Non-pigmented ciliary epithelial cell (primary cell): Measurements from ENCODE around the gene ABO.
A peak's percentile ranks its signal among the peaks of the same experiment; 100 is the strongest.
"Not testable (repeated sequence)": the region's sequence is repeated elsewhere in the genome, so short reads cannot be mapped to it uniquely, and the experiment has no call there.

Source experiments
- DNase-seq: peaks from one replicate; pipeline ENCODE4 v3.0.0-alpha.2; 2010; ENCODE audit warnings: low read depth

The ABO gene

DNA sequence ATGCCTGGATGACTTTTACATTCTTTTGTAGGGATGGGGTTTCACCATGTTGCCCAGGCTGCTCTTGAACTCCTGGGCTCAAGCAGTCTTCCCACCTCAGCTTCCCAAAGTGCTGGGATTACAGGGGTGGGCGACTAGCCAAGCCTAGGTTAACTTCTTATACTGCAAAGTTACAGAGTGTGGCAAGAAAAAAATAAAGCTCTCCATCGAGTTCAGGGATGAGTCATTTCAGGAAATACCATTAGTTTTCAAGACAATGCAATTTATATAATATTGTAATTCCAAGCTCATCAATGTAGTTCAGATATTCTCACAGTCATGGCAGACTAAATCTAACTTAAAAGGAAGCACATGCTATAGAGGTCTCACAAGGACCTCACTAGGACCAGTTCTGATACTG, 11.5 kb upstream of the ABO start:
- DNase-seq: peak; percentile 4

- DNase-seq: no peak
These were observed 10.3 kb upstream of the ABO start for GRCh38 chr9:133285252-133285775.

DNA sequence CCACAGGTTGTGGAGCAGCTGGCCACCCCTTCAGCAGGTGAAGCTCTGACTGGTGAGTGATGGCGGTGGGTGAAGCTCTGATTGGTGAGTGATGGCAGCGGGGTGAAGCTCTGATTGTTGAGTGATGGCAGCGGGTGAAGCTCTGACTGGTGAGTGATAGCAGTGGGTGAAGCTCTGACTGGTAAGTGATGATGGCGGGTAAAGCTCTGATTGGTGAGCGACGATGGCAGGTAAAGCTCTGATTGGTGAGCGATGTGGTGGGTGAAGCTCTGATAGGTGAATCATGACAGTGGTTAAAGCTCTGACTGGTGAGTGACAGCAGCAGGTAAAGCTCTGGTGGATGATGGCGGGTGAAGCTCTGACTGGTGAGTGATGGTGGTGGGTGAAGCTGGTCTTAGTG, 9.4 kb upstream of the ABO start:
- DNase-seq: no peak

GRCh38 chr9:133283255-133284032, 8.4 kb upstream of the ABO start:
- DNase-seq: not testable (repeated sequence)

GRCh38 chr9:133282464-133283238, 7.7 kb upstream of the ABO start:
- DNase-seq: no peak

GRCh38 chr9:133280392-133280791, 5.4 kb upstream of the ABO start:
- DNase-seq: no peak

- DNase-seq: no peak
These were observed 3.4 kb upstream of the ABO start for GRCh38 chr9:133278161-133279114.

GRCh38 chr9:133277467-133277866, 2.5 kb upstream of the ABO start:
- no peak for DNase-seq

- no peak for DNase-seq
These were observed 1.9 kb upstream of the ABO start for GRCh38 chr9:133276923-133277322.

DNA sequence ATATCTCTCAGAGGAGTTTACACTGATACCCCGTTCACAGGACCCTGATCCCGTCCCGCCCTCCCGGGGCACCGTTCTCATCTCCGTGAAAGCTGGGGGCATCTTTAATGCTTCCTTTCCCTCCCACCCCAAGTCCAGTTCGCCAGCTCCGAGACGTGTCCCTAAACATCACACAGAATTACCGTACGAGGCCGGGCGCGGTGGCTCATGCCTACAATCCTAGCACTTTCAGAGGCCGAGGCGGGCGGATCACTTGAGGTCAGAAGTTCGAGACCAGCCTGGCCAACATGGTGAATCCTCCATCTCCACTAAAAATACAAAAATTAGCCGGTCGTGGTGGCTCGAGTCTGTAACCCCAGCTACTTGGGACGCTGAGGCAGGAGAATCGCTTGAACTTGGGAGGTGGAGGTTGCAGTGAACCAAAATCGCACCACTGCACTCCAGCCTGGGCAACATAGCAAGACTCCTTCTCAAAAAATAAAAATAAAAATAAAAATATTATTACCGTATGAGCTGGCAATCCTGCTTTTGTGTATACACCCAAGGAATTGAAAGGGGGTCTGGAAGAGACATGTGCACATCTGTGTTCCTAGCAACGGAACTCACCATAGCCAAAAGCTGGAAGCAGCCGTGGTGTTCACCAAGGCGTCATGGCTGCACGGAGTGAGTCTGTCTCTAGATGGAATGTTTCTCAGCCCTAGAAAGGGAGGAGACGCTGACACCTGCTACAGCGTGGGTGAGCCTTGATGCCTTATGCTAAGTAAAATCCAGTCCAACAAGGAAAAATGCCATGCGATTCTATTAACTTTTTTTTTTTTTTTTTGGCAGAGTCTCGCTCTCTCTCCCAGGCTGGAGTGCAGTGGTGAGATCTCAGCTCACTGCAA, 1.2 kb upstream of the ABO start:
- DNase-seq: no peak

GRCh38 chr9:133274236-133275104, 531 bp downstream of the ABO start:
- DNase-seq: no peak

DNA sequence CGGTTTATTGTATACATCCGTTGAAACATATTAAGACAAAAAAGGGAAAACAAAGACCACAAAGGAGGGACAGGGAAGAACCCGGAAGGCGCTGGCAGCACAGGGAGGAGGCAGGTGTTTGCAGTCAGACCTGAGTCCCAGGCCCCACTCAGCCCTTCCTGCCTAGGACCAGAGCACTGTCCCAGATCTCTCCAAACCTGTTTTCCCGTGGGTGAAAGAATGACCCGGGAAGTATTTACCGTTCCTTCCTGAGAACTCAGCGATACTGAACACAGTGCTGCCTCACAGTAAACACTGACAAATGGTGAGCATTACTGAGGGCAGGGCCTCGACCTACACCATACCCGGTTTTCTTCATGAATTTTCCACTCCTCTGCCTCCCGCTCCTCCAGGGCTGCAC, 1.2 kb downstream of the ABO start:
- no peak for DNase-seq

GRCh38 chr9:133273098-133273497, 1.9 kb downstream of the ABO start:
- no peak for DNase-seq

- DNase-seq: no peak
These were observed 5.3 kb downstream of the ABO start for GRCh38 chr9:133269537-133270362.

DNA sequence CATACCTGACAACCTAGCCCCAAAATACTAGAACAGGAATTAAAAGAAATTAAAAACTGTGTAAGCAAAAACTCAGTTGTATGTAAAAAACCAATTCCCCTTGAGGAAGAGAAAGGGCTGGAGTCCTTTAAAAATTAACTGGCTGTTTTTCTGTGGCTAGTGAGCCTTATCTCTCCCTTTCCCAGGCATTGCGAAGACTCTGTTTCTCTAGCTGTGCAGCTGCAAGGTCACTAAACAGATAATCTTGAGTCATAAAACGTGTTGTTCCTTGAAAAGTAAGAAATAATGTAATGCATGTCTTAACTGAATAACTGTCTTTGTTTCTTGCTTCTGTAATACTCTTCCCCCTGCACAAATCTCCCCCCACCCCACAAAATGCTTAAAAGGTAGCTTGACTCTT, 5.9 kb downstream of the ABO start:
- DNase-seq: not testable (repeated sequence)

- no peak for DNase-seq
These were observed 6.5 kb downstream of the ABO start for GRCh38 chr9:133268335-133269056.

- no peak for DNase-seq
These were observed 10.7 kb downstream of the ABO start for GRCh38 chr9:133264235-133264764.

GRCh38 chr9:133263557-133263956, 11.4 kb downstream of the ABO start:
- no peak for DNase-seq
